Midbrain (tissue), 1 donor: Measurements from ENCODE around the gene ADAM20.
"Not testable (repeated sequence)": the region's sequence is repeated elsewhere in the genome, so short reads cannot be mapped to it uniquely, and the experiment has no call there.

ENCODE experiments used
- DNase-seq: peaks from one replicate; lab custom pipeline; 2025; lab: John Stamatoyannopoulos, UW

Gene ADAM20

DNA sequence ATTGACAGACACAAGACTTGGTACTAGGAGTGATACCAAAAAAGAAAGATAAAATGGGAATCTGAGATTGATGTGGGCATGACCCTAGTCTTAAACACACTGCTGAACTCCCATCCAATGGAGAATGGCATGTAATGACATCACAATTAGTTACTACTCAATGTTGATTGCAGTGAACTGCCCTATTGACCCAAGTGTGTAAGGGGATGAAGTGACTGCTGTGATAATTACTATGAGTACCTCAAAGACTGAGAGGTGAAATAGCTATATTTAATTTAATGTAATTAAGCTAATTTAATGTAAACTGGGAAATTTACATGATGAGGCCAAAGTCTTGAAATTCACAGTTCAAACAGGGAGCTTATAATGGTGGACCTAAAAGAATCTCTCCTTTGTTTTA lies at the start of gene ADAM20:
Gene ADAM20 (minus strand): TSS at position 101 of the 400 bp plus-strand sequence. CDS start 10,247 bp downstream, outside the sequence.
- DNase-seq: no peak

DNA sequence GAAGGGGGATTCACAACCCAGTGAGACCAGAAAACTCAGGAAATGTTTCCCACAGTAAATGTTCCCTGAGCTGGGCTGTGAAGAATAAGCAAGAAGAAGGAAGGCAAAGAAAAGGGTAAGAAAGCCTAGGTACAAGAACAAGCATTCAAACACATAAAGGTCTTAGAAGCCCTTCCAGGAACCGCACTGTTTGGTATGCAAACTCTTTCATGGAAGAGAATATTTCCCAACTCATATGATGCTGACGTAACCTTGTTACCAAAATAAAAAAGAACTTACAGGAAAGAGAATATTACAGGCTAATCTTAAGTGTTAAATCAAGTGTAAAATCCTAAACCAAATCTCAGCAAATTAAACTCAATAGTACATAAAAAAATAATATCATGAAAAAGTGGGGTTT lies 42.1 kb upstream of the ADAM20 start:
- no peak for DNase-seq

DNA sequence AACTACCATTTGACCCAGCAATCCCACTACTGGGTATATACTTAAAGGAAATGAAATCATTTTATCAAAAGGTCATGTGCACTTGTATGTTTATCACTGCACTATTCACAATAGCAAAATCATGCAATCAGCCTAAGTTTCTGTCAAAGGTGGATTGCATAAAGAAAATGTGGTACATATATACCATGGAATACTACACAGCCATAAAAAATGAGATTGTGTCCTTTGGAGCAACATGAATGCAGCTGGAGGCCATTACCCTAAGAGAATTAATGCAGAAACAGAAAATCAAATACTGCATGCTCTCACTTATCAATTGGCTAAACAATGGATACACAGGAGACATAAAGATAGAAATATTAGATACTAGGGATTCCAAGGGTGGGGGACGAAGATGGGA lies 38.2 kb upstream of the ADAM20 start:
- no peak for DNase-seq

DNA sequence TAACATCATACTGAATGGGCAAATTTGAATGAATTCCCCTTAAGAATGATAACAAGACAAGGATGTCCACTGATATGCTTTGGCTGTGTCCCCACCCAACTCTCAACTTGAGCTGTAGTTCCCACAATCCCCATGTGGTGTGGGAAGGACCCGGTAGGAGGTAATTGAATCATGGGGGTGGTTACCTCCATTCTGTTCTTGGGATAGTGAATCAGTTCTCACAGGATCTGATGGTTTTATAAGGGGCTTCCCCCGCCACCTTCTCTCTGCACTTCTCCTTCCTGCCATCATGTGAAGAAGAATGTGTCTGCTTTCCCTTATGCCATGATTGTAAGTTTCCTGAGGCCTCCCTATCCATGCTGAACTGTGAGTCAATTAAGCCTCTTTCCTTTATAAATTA lies 36.3 kb upstream of the ADAM20 start:
- DNase-seq: no peak

DNA sequence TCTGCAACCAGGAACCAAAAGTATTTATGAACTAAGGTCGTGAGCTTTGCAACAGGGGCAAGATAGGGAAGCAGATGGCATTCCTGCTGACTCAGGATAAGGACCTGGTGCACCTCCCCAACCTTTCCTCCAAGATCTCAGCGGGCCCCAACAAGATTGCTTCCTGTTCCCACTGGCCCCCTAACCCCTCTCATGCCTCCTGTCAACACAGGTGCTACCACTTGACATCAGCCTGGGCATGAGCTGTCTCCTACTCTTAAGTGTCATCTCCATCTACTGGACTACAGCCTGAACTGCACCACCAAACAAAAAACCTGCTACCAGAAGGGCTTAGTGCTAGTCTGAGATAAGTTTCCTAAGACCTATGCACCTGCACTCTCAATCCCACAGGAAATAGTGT lies 33.0 kb upstream of the ADAM20 start:
- no peak for DNase-seq

DNA sequence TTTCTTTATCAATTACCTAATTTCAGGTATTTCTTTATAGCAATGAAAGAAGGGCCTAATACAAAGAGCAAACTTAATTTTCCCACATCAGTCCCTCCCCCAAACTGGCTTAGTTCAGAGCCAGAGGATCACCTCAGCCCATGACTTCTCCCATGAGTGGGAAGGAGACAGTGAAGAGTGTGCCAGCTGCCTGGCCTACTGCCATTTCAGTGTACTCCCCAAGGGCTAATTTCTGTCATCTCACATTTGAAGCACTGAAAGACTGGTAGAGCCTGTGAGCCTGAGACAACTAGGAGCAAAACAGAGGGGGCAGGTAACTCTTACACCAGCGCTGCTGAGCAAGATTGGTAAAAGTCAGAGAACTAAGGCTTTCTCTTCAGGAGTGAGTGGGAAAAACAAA lies 29.1 kb upstream of the ADAM20 start:
- DNase-seq: no peak

DNA sequence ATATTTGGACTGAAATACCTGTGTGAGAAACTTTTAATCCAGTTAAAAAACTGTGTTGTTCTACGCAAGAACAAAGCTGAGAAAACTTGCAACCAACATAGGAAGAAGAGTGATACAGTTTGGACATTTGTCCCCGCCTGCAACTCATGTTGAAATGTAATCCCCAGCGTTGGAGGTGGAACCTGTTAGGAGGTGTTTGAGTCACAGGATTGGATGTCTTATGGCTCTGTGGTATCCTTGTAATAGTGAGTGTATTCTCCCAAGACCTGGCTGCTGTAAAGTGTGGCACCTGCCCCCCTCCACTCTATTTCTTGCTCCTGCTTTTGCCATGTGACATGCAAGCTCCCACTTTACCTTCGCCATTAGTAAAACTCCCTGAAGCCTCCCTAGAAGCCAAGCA lies 28.6 kb upstream of the ADAM20 start:
- no peak for DNase-seq

DNA sequence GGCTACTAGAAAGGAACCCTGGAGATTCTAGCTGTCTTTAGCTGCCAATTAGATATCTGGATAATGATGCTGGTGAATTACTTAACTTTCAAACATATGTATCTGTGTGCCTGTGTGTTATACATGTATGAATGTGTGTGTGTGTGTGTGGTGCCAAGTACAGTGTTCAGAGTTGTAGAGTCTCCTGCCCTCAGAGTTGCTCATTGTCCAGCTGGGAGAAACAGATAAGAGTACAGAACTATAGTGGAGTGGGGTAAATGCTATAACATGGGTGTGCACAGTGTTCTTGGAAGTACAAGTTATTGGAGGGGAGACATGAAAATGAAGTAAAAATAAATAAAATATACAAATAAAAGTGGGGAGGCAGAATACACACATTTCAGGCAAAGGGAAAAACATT lies 23.6 kb upstream of the ADAM20 start:
- no peak for DNase-seq

DNA sequence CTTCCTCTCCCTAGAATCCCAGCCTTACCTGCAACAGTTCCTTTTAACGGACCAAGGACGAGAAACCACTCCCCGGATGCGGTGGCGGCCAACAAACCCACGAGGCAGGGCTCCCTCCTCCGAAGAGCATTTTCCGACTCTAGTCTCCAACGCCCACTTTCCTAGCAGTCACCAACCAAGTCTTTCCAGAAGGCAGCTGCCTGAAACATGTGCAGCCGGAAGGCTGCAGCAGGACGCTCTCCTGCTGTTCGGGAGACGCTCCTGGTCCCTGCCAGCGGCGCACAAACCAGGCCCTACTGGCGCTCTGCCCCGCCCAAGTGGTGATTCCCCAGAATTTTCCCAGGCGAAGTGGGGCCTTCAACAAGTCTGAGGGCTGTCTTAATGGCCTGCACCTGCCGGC lies 21.1 kb upstream of the ADAM20 start:
- no peak for DNase-seq

DNA sequence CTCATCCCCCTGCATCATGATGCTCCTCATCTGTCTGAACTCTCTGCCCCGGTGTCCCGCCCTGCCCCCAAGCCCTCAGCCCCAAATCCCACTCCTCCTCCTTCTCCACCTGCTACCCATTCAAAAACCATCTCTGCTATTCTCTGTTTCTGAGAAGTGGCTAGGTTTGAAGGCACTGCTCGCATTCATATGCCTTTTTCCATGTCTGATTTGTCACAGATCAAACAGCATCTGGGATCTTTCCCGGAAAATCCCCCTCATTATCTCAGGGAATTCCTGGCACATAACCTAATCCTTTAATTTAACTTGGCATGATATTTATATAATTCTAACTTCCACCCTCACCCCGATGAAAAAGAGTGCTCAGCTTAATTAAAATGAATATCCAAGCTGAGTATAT lies 3.3 kb upstream of the ADAM20 start:
- DNase-seq: no peak

DNA sequence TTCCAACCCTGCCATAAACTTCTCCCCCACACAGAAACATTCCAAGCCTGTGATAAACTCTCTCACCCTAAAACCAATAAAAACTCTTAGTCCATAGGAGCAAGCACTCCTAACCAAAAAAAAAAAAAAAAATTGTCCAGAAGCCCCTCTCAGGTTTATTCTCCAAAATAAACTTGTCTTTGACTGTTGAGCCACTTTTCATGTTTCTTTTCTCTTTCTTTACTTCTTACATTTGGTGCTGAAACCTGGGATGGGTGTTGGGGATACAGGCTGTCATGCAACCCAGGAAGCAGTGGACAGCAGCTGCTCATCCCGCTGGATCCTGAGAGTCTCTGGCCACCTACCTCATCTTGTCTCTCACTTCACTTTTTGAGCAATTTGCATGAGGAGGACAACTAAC lies 2.0 kb upstream of the ADAM20 start:
- DNase-seq: no peak

DNA sequence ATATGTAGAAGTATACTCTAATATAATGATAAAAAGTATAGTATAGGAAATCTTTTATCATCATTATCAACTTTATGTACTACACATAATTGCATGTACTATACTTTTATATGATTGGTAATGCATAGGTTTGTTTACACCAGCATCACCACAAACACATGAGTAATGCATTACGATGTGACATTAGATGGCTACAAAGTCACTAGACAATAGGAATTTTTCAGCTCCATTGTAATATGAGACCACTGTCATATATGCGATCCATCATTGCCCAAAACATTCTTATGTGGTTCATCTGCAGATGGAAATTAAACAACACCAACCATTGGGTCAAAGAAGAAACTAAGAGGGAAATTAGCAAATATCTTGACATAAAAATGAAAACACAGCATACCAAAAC lies 4.4 kb downstream of the ADAM20 start:
- no peak for DNase-seq

DNA sequence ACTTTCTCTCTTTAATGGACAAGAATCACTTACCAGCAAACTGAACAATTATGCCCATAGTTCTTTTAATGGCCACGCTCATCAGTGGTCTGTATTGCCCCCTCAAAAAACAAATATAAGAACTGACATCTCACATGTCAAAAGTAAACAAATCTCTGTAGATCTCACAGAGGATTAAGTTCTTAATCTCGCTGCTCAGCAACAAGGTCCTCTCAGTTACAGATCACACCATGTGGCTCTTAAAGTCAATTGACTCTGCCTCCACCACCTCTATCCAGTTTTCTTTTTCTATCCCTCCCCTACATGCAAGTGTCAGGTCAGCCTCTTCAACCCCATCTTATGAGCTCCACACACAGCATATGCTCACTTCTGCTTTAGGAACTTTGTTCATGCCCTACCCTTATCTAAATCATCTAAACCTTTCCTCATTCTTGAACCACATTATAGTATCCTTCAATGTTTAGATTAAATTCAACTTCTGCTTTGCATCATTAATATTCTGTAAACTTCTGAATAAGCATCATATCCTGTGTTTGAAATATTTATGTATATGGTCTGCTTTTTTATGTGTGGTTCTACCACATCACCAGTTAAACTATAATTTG lies 7.2 kb downstream of the ADAM20 start:
- no peak for DNase-seq

DNA sequence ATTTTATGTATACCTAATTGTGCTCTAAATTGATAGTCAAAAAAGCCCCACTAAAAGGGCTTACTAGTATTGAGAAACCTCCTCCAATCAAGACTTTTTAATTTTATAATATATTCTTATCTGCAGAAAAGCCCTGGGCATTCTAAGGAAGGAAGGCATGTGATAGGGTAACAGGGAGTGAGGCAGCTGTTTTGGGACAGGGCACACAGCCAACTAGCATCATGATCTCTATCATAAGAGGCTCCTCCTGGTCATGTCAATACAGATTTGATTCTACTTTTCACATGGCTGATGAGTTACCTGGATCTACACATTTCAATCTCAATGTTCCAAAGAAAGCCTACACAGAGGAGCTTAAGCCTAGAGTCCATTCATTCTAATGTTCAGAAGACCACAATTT lies 9.1 kb downstream of the ADAM20 start:
- no peak for DNase-seq

DNA sequence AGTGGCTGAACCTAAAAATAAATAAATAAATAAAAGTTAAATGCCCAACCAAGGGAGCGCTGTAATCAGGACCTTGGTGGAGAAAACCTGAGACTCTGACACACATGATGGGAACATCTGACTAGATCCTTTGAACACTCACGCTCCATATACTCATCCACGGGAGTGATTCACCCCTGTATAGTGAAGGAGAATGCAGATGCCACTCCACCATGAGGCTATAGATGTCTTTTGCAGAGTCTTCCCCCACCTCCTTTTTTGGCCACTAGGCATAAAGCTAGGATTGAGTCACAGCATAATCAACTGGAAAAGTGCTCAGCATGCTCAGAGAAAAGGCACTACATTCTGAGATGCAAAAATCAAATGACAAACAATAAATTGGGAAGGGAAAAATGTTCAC lies 19.0 kb downstream of the ADAM20 start:
- no peak for DNase-seq

DNA sequence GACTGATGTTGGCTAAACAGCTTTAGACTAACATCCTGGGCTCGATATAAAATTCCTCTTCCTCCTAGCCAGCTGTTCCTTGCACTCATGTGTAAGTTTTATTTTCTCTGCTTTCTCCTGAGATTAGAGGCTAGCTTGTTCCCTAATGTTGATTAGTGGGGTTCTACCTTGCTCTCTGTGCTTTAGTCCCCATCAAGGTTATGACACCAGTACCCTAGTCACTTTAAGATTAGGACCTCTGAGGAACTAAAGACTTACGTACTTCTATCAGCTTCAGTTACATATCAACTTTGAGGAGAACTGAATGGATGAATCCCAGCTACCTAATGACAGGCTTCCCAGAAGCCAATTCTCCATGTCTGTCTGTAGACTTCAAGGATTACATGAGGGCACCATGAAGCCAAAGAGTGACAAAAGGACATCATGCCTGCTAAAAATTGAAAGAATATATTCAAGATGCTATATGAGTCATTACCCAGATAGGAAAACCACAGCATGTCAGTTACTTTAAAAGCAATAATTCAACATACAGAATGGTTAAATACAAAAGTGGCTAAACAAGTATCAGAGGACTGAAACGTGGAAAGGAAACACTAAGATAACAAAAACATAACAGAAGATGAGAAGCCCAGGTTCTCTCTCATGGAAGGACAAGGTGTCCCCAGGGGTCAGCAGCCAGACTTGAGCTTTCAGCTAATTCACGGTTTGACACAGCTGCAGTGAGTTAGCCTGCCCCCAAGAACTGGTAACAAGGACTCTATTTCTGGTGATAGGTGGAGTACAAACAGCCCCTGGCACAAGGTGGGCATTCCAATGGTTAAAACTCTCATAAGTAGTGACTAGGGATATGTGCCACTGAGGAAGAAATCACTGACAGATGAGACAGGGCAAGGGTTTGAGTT lies 20.4 kb downstream of the ADAM20 start:
- DNase-seq: no peak

DNA sequence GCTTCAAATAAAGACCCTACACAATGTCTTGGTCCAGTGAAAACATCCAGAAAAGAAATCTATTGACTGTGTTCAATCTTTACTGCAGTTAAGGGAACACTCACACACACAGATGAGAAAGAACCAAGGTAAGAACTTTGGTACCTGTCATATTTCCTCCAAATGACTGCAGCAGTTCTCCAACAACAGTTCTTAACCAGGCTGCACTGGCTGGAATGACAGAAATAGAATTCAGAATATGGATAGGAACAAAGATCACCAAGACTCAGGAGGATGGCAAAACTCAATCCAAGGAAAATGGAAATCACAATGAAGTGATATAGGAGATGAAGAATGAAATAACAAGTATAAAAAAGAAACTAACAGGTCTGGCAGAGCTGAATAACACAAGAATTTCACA lies 36.6 kb downstream of the ADAM20 start:
- no peak for DNase-seq

DNA sequence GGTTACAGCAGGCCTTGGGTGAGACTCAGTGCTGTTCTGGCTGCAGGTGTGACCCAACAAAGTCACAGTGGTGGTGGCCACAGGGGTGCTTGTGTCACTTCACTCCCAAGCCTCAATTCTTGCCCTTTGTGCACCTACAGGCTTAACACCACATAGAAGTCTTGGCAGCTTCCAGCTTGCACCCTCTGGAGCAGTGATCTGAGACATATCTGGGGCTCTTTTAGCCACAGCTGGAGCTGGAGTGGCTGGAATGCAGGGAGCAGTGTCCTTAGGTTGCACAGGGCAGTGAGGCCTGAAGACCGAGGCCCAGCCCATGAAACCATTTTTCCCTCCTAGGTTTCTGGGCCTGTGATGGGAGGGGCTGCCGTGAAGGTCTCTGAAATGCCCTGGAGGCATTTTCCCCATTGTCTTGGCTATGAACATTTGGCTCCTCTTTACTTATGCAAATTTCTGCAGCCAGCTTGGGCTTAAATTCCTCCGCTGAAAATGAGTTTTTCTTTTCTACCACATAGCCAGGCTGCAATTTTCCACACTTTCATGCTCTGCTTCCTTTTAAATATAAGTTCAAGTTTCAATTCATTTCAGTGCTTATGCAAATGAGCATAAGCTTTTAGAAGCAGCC lies 45.1 kb downstream of the ADAM20 start:
- DNase-seq: no peak

DNA sequence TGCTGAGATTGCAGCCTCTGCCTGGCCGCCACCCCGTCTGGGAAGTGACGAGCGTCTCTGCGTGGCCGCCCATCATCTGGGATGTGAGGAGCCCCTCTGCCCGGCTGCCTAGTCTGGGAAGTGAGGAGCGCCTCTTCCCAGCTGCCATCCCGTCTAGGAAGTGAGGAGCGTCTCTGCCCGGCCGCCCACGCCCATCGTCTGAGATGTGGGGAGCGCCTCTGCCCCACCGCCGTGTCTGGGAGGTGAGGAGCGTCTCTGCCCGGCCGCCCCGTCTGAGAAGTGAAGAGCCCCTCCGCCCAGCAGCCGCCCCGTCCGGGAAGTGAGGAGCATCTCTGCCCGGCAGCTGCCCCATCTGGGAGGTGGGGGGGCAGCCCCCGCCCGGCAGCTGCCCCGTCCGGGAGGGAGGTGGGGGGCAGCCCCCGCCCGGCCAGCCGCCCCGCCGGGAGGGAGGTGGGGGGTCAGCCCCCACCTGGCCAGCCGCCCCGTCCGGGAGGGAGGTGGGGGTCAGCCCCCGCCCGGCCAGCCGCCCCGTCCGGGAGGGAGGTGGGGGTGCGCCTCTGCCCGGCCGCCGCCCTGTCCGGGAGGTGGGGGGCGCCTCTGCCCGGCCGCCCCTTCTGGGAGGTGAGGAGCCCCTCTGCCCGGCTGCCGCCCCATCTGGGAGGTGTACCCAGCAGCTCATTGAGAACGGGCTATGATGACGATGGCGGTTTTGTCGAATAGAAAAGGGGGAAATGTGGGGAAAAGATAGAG lies 57.3 kb downstream of the ADAM20 start:
- DNase-seq: not testable (repeated sequence)

DNA sequence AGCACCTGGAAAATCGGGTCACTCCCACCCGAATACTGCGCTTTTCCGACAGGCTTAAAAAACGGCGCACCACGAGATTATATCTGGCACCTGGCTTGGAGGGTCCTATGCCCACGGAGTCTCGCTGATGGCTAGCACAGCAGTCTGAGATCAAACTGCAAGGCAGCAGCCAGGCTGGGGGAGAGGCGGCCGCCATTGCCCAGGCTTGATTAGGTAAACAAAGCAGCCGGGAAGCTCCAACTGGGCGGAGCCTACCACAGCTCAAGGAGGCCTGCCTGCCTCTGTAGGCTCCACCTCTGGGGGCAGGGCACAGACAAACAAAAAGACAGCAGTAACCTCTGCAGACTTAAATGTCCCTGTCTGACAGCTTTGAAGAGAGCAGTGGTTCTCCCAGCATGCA lies 59.3 kb downstream of the ADAM20 start:
- DNase-seq: not testable (repeated sequence)

DNA sequence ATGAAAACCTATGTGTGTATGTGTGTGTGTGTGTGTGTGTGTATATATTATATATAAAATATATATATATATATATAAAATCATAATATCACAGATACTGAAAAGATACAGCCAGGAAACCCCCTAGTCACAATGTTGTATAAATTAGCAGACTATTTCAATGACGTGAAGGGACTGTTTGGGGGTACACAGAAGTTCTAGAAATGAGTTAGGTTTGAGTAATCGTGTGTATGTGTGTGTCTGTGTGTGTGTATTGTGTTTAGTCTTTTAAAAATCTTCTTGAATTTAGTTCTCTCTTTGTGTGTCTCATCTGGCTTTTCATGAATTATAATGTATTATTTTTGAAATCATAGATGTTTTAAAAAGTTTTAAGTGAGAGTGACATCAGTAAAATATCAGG lies 61.0 kb downstream of the ADAM20 start:
- DNase-seq: no peak
